OCI-LY1 (cell line): Measurements from ENCODE around the gene TDRD12.

Experiments
- H2AFZ ChIP-seq: fragments of 200-600 bp; sonication (generic), shearing (Covaris generic); 2 replicates; pipeline ENCODE4 v1.6.0; 2014; ENCODE audit warnings: antibody characterized with exemption, mild to moderate bottlenecking, low read length
- H3F3A ChIP-seq: fragments of 200-600 bp; sonication (generic), shearing (Covaris generic); 2 replicates; pipeline ENCODE4 v1.6.0; 2014; ENCODE audit warnings: mild to moderate bottlenecking, antibody characterized with exemption, low read length, moderate library complexity; ENCODE audit not compliant: insufficient read depth
- H3K27ac ChIP-seq: fragments of 200-600 bp; sonication (generic); 2 replicates; pipeline ENCODE4 v1.5.1; 2014; ENCODE audit warnings: low read length, mixed run types, mild to moderate bottlenecking, low read depth; ENCODE audit not compliant: poor library complexity, severe bottlenecking
- H3K27me3 ChIP-seq: fragments of 200-600 bp; sonication (generic); 2 replicates; pipeline ENCODE4 v1.6.0; 2014; ENCODE audit warnings: antibody characterized with exemption, mild to moderate bottlenecking, low read length, moderate library complexity; ENCODE audit not compliant: insufficient read depth
- H3K36me3 ChIP-seq: fragments of 200-600 bp; sonication (generic); 2 replicates; pipeline ENCODE4 v1.6.1; 2014; ENCODE audit warnings: mild to moderate bottlenecking, antibody characterized with exemption, low read length, moderate library complexity, mixed read lengths; ENCODE audit not compliant: insufficient read depth
- H3K4me1 ChIP-seq: fragments of 200-600 bp; sonication (generic); 2 replicates; pipeline ENCODE4 v1.5.1; 2014; ENCODE audit warnings: mild to moderate bottlenecking, low read length, moderate library complexity; ENCODE audit not compliant: insufficient read depth, severe bottlenecking
- H3K4me2 ChIP-seq: fragments of 200-600 bp; sonication (generic), shearing (Covaris generic); 2 replicates; pipeline ENCODE4 v1.6.1; 2014; ENCODE audit warnings: low read length
- H3K4me3 ChIP-seq: fragments of 200-600 bp; sonication (generic); 2 replicates; pipeline ENCODE4 v1.5.1; 2014; ENCODE audit warnings: low read length, low read depth, mild to moderate bottlenecking, mixed read lengths; ENCODE audit not compliant: poor library complexity, severe bottlenecking
- H3K79me2 ChIP-seq: fragments of 200-600 bp; shearing (Covaris generic); 2 replicates; pipeline ENCODE4 v1.6.1; 2016; ENCODE audit warnings: mixed run types, low read length, mixed read lengths; ENCODE audit not compliant: insufficient read depth
- H3K9ac ChIP-seq: fragments of 200-600 bp; sonication (generic), shearing (Covaris generic); 2 replicates; pipeline ENCODE4 v1.6.1; 2014; ENCODE audit warnings: mild to moderate bottlenecking, low read length, mixed read lengths
- H3K9me2 ChIP-seq: fragments of 200-600 bp; sonication (generic), shearing (Covaris generic); 2 replicates; pipeline ENCODE4 v1.6.1; 2014; ENCODE audit warnings: low read depth, mild to moderate bottlenecking, low read length, mixed read lengths
- H3K9me3 ChIP-seq: fragments of 200-600 bp; shearing (Covaris generic); 2 replicates; pipeline ENCODE4 v1.6.1; 2014; ENCODE audit warnings: low read length, mixed read lengths
- H4K20me1 ChIP-seq: fragments of 200-600 bp; sonication (generic), shearing (Covaris generic); 2 replicates; pipeline ENCODE4 v1.6.0; 2016; ENCODE audit warnings: mild to moderate bottlenecking, low read length; ENCODE audit not compliant: insufficient read depth
- CTCF ChIP-seq: fragments of 200-600 bp; sonication (generic), shearing (Covaris generic); IDR thresholded peaks from 2 replicates; pipeline ENCODE4 v1.5.1; 2017; ENCODE audit warnings: mild to moderate bottlenecking, antibody characterized with exemption, low read length, moderate library complexity, mixed read lengths
- EZH2 ChIP-seq: fragments of 200-600 bp; sonication (generic), shearing (Covaris generic); IDR thresholded peaks from 2 replicates; pipeline ENCODE4 v1.8.0; 2017; ENCODE audit warnings: borderline replicate concordance, mixed run types, mild to moderate bottlenecking, antibody characterized with exemption, low read length, moderate library complexity, mixed read lengths

Gene TDRD12

GRCh38 chr19:32800754-32801153 lies 81.2 kb downstream of the TDRD12 start:
- no peak for TF ChIP-seq CTCF
- TF ChIP-seq EZH2 = no peak
- Histone ChIP-seq H3K36me3 (no peaks in the 10 kb centered on the region; the same call in 1 of the 2 replicates), H3K27ac (no peak overlapping the region), H3K9me3 (no peaks in the 10 kb centered on the region), H3K4me1 (no peaks in the 10 kb centered on the region), H3K9me2 (no peaks in the 10 kb centered on the region), H3K27me3 (0 out of 2 replicates have a peak, but pooled peaks cover 3% of the 10 kb centered on the region), H3K9ac (no peak overlapping the region), H2AFZ (no peak overlapping the region), H3K4me3 (no peak overlapping the region), H4K20me1 (no peaks in the 10 kb centered on the region), H3F3A (no peaks in the 10 kb centered on the region), H3K4me2 (no peak overlapping the region), H3K79me2 (no peaks in the 10 kb centered on the region)

GRCh38 chr19:32802840-32803239 lies 83.3 kb downstream of the TDRD12 start:
- no peak overlapping the region for H3K4me3 ChIP-seq
- 0 out of 2 replicates have a peak, but pooled peaks cover 3% of the 10 kb centered on the region for H3K27me3 ChIP-seq
- no peak for TF ChIP-seq EZH2
- TF ChIP-seq CTCF = no peak
- no peak overlapping the region for H3K9ac ChIP-seq
- no peak overlapping the region for H3K4me2 ChIP-seq
- no peak overlapping the region for H3K27ac ChIP-seq
- H4K20me1 ChIP-seq = no peaks in the 10 kb centered on the region
- no peaks in the 10 kb centered on the region for H3K9me3 ChIP-seq
- no peaks in the 10 kb centered on the region for H3K79me2 ChIP-seq
- no peaks in the 10 kb centered on the region; the same call in 1 of the 2 replicates for H3K36me3 ChIP-seq
- H3F3A ChIP-seq = no peaks in the 10 kb centered on the region
- no peaks in the 10 kb centered on the region for H3K4me1 ChIP-seq
- H3K9me2 ChIP-seq = no peaks in the 10 kb centered on the region
- H2AFZ ChIP-seq = no peak overlapping the region

- Histone ChIP-seq H3K4me2 (no peak overlapping the region), H3K9me2 (no peaks in the 10 kb centered on the region), H3K79me2 (no peaks in the 10 kb centered on the region), H3F3A (no peaks in the 10 kb centered on the region), H3K9me3 (no peaks in the 10 kb centered on the region), H3K27me3 (no peaks in the 10 kb centered on the region), H2AFZ (no peak overlapping the region), H3K4me3 (no peak overlapping the region), H3K4me1 (no peaks in the 10 kb centered on the region), H3K27ac (no peak overlapping the region), H4K20me1 (no peaks in the 10 kb centered on the region), H3K9ac (no peak overlapping the region), H3K36me3 (no peaks in the 10 kb centered on the region; the same call in 1 of the 2 replicates)
- TF ChIP-seq EZH2 (no peak), CTCF (no peak)
Observed at GRCh38 chr19:32808236-32808635, 88.7 kb downstream of the TDRD12 start.
